Spinal cord (tissue), 10 donors: ENCODE data around the gene RNF220. TPM values are rescaled to one million over a fixed set of nuclear protein-coding genes. Genes with fewer than 3 reads are reported as not detected.

Experiments used
- DNase-seq, 6 donors: peaks; one replicate each; pipeline versions ENCODE4 v3.0.0 to v3.0.0-alpha.2; 2013 to 2015; ENCODE audit warnings: low spot score in 6 of 6, low read depth in 4 of 6
- H3K27ac ChIP-seq: one replicate; pipeline ENCODE4 v1.5.1; 2013; ENCODE audit warnings: low read depth, low read length, control low read depth
- H3K27me3 ChIP-seq: one replicate; pipeline ENCODE4 v1.6.1; 2013; ENCODE audit warnings: low read length; ENCODE audit not compliant: control insufficient read depth, insufficient read depth
- H3K36me3 ChIP-seq: one replicate; pipeline ENCODE4 v1.6.1; 2013; ENCODE audit warnings: low read length; ENCODE audit not compliant: control insufficient read depth, insufficient read depth
- H3K4me1 ChIP-seq: one replicate; pipeline ENCODE4 v1.6.1; 2013; ENCODE audit warnings: low read length; ENCODE audit not compliant: control insufficient read depth, insufficient read depth
- H3K4me3 ChIP-seq: one replicate; pipeline ENCODE4 v1.5.1; 2013; ENCODE audit warnings: low read depth, low read length, control low read depth
- H3K9me3 ChIP-seq: one replicate; pipeline ENCODE4 v1.6.1; 2013; ENCODE audit warnings: low read length; ENCODE audit not compliant: control insufficient read depth, insufficient read depth
- WGBS: methylation state at CpG from one replicate; pipeline ENCODE4 v1.1.5; 2013; ENCODE audit warnings: missing lambda C conversion rate; ENCODE audit not compliant: insufficient coverage; 5-methylcytosine and 5-hydroxymethylcytosine counted together
- polyA plus RNA-seq, 2 donors: library from polyadenylated mRNA; unstranded; fragments of 120-200 nt; gene quantifications; one replicate each; pipeline ENCODE4 v1.2.1, GENCODE V29; 2013; ENCODE audit not compliant: insufficient read length in 2 of 2
- total RNA-seq, 2 donors: library from RNA; depleted of rRNA in 1 of 2; stranded (reverse); fragments of 120-200 nt in 1 of 2; fragments of >200 nt in 1 of 2; gene quantifications; one replicate each; pipeline versions ENCODE4 v1.2.3 to v1.2.4, GENCODE V29; 2013 to 2014
- donor health status: healthy.

RNF220 gene
- total and polyA plus RNA-seq, 4 donors = 43.0 to 123 (median 99.5) TPM

DNA sequence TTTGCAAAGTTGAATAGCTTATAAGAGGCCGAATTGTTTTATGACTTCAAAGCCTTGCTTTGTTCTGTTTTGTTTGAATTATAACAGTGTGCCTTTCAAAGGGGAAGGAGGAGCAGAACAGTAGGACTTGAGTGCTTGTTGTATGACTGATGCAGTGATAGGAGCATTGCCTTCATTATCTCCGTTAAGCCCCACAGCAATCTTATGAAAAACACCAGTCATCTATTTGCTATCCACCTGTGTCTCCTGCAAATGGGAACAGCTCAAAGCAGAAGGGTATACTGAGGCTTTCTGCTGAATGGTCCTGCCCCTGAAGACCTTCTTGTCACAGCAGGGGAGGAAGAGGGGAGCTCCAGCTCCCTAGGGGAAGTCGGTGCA lies 127.5 kb downstream of the RNF220 start:
- WGBS = 29% methylated on average over 2 of the region's 3 CpGs
- Histone ChIP-seq H3K4me3 (no peak overlapping the region), H3K36me3 (no peaks in the 10 kb centered on the region), H3K27me3 (peaks cover 23% of the 10 kb centered on the region), H3K27ac (no peak overlapping the region), H3K4me1 (peaks cover 15% of the 10 kb centered on the region), H3K9me3 (no peaks in the 10 kb centered on the region)
- DNase-seq = no peak

DNA sequence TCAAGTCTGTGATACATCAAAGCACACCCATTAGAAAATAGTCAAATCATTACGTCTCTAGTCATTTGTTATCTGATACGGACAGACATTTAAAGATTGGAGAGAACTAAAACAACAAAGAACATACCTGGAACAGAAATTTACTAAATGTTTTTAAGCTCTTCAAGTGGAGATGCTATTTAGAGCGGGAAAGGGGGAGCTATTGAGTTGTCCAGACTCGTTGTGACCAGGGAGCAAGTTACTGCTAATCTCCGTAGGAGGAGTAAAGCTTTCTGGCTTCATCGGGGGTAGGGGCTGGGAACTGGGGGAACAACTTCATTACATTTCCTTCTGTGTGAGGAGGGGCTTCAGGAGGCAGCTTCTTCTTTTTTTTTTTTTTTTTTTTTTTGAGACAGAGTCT lies 129.7 kb downstream of the RNF220 start:
- peaks cover 16% of the 10 kb centered on the region for H3K4me1 ChIP-seq
- H3K36me3 ChIP-seq = no peaks in the 10 kb centered on the region
- H3K4me3 ChIP-seq = no peak overlapping the region
- no peak for DNase-seq
- H3K9me3 ChIP-seq = no peaks in the 10 kb centered on the region
- H3K27ac ChIP-seq = no peak overlapping the region
- H3K27me3 ChIP-seq = peaks cover 24% of the 10 kb centered on the region
- WGBS = 60% methylated on average over 1 of the region's 6 CpGs

DNA sequence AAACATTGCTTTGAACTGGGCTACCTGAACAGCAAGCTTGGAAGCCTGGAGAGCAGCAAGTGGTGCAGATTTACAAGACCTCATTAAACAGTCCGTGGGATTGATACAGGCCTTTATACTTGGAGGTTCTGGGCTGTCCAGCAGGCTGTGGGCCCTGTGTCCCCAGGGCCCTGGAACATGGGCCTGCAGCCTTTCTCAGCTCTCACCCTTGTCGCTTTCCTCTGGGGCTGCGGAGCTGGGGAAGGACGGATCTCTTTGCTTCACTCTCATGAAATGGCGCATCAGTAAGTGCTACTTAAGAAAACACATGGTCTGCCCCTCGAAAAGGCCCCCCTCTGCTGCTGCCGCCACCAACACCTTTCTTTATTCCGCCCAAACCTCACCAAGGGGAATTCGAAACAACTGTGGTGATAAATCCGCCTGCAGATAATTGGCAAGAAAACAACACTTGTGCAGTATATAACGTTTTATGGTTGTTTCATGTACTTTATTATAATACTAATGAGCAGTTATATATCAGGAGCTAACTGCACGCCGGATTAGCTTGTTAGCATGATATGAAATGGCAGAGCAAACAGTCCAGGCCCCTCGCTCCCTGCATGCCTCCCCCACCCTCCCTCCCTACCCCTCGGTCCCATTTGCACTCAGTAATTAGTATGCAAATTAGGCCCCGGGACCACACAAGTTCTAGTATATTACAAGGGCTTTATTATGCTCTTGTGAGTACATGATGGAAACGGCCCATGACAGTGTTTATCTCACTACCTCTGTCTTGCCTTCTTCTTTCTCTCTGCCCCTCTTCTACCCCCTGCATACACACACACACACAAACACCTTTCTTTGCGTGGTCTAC lies 131.5 kb downstream of the RNF220 start:
- H3K27ac ChIP-seq = peak overlapping the region; percentile 33
- H3K27me3 ChIP-seq = peaks cover 26% of the 10 kb centered on the region
- H3K36me3 ChIP-seq = no peaks in the 10 kb centered on the region
- 51% methylated on average over 5 of the region's 18 CpGs for WGBS
- H3K4me3 ChIP-seq = no peak overlapping the region
- H3K4me1 ChIP-seq = peaks cover 21% of the 10 kb centered on the region
- peak in 2 of 6 donors; percentile 69 to 92 for DNase-seq
- no peaks in the 10 kb centered on the region for H3K9me3 ChIP-seq

DNA sequence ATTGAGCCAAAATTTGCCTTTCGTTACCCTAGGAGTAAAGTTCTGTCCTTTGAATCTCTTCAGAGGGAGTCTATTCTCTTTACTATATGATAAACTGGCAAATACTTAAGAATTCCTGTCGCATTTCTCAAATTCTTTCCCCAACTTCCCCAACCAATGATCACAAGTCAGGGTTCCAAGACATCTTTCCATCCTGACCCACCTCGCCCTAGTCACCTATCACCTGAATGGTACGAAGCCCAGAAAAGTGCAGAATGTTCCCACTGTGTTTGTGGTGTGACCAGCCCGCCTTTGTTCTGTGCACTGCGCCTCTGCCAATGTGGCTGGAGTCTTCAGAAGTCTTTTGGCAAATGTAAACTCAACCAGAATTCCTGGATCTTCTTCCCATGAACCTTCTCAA lies 132.5 kb downstream of the RNF220 start:
- H3K27me3 ChIP-seq = peaks cover 20% of the 10 kb centered on the region
- peaks cover 28% of the 10 kb centered on the region for H3K4me1 ChIP-seq
- no peak overlapping the region for H3K4me3 ChIP-seq
- no peaks in the 10 kb centered on the region for H3K9me3 ChIP-seq
- H3K27ac ChIP-seq = no peak overlapping the region
- 94% methylated on average over 4 of the region's 6 CpGs for WGBS
- no peaks in the 10 kb centered on the region for H3K36me3 ChIP-seq
- DNase-seq = no peak

DNA sequence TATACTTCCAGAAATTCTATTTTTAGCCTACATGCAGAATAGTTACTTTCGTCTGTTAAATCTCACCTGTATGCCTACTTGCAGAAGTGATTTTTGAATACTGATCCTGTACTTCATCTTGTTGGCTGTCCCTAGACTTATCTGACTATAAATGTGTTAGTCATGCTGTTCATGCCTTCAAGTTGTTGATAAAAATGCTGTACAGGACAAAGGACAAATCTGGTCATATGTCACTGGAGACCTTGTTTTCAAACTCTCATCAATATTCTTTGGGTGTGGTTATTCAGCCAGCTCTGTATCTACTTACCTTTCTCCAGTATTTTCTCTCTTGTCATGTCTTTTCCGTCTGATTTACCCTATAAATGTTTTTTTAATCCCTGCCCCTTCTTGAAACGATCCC lies 132.9 kb downstream of the RNF220 start:
- Histone ChIP-seq H3K36me3 (no peaks in the 10 kb centered on the region), H3K9me3 (no peaks in the 10 kb centered on the region), H3K4me3 (no peak overlapping the region), H3K4me1 (peaks cover 32% of the 10 kb centered on the region), H3K27ac (no peak overlapping the region), H3K27me3 (peaks cover 17% of the 10 kb centered on the region)
- 88% methylated on average over 2 of the region's 3 CpGs for WGBS
- no peak for DNase-seq

DNA sequence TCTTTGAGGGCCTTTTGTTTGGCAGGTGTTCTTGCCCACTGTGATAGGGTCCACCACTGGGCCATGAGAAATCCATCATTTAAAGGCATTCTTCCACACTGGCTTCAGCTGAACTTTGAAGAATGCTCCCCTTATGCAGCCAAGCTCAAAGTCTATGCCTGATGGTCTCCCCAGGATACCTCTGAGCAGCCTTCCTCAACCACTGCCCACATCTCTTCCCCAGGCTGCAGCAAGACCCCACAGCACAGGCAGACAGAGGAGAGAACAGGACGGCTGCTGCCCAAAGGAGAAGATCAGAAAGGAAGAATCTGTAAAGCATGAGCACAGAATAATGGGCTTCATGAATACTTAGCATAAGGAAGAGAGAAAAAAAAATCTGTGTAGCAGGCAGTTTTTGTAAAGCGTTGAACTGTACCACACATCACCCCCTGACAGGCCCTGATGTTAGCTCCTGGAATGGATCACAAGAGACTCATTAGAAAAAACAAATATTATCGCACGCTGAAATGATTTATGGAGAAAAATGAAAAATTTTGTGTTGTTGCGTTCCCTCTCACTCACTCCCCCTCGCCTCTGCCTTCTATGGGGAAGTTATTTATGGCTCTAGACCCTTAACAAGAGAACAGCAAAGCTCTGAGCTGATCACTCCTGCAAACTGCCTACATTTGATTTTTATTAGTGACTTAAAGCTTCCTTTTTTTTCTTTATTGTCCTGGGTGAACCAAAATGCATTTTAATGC lies 135.1 kb downstream of the RNF220 start:
- peaks cover 44% of the 10 kb centered on the region for H3K4me1 ChIP-seq
- no peak overlapping the region for H3K4me3 ChIP-seq
- no peaks in the 10 kb centered on the region for H3K9me3 ChIP-seq
- no peaks in the 10 kb centered on the region for H3K36me3 ChIP-seq
- DNase-seq = peak in 1 of 6 donors; percentile 50
- H3K27me3 ChIP-seq = peaks cover 21% of the 10 kb centered on the region
- WGBS = no CpG with 5 or more reads among the region's 6 CpGs
- H3K27ac ChIP-seq = no peak overlapping the region

DNA sequence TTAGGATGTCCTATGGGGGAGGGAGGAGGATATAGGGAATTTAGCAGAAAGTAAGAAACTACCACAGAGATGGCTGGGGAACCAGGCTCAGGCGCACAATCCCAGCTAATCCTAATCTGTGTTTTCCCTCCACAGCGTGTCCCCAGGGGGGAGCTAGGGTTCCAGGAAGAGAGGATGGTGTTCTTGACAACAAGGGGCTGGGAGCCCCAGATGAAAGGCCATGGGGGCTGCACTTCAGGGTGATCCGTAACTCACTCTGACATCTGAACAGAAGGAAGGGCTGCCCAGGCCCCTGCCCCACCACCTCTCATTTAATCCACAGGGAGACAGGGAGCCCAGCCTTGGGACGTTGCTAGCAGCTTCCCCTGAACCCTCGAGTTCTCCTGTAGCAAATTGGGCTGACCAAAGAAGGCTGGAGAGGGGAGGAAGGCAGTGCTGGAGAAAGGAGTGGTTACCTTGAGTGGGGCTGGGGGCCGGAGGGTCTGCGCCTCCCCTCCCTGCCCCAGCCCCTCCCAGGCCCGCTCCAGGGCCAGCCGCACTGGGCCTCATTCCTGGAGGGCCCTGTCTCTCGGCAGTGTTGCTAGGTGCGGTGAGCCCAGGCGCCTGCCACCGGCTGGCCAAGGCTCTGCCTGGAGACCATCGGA lies 137.5 kb downstream of the RNF220 start:
- Histone ChIP-seq H3K4me3 (no peak overlapping the region), H3K9me3 (no peaks in the 10 kb centered on the region), H3K27me3 (peaks cover 34% of the 10 kb centered on the region), H3K27ac (peak overlapping the region; percentile 76), H3K4me1 (peaks cover 34% of the 10 kb centered on the region), H3K36me3 (no peaks in the 10 kb centered on the region)
- DNase-seq = peak in 1 of 6 donors; percentile 22
- 10% methylated on average over 9 of the region's 14 CpGs for WGBS

DNA sequence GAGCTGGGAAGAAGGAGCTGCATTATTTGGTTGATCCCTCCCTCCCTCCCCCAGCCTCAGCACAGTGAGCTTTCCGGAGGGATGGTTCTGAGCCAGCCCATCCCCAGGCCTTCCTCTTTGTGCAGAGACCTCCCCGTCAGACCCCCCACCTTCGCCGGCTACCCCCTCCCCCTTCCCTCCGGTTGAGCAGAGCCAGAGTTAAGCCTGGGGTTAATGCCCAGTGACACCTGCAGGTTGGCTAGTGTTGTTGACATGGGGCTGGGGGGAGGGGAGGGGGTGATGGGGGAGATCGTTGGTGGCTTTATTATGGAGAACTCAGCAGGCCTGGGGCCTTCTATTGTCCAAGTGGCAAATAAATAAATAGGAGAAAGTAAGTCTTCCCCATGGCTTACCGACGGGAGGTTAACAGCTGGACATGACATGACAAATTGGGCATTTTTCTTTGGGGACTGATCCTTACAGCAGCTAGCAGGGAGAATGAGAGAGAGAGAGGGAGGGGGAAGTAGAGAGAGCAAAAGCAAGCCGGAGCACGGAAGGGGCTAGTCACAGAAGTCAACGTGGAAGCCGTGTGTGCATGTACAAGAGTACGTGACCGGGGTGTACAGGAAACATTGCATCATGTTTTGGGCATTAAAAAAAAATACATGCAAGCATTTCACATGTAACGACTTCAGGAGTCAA lies 138.1 kb downstream of the RNF220 start:
- DNase-seq = peak in 4 of 6 donors; percentile 43 to 85 (median 70)
- peaks cover 39% of the 10 kb centered on the region for H3K27me3 ChIP-seq
- no peaks in the 10 kb centered on the region for H3K36me3 ChIP-seq
- H3K9me3 ChIP-seq = no peaks in the 10 kb centered on the region
- H3K4me3 ChIP-seq = no peak overlapping the region
- peaks cover 34% of the 10 kb centered on the region for H3K4me1 ChIP-seq
- H3K27ac ChIP-seq = peak overlapping the region; percentile 76
- 12% methylated on average over 5 of the region's 15 CpGs for WGBS

DNA sequence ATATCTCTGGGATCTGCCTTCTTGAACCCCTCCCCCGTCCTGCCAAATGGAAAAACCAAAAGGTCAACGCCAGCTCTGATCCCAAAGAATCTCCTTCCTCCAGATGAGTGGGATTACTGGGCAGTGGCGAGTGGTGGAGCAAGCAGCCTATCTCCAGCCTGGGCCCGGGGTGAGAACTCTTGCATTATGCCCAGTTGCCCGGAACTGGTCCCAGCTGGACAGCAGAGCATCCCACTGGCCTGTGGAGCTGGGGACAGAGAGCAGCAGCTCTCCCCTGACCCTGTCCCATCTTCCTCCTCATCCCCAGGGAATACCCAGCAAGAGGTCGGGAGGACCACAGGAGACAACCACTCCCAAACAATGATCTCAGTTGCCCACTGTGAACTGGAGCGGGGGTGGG lies 138.7 kb downstream of the RNF220 start:
- Histone ChIP-seq H3K4me1 (peaks cover 34% of the 10 kb centered on the region), H3K27me3 (peaks cover 39% of the 10 kb centered on the region), H3K9me3 (no peaks in the 10 kb centered on the region), H3K4me3 (no peak overlapping the region), H3K27ac (peak overlapping the region; percentile 44), H3K36me3 (no peaks in the 10 kb centered on the region)
- 12% methylated on average over 3 of the region's 7 CpGs for WGBS
- no peak for DNase-seq
